Activated CD4-positive, CD25-positive, alpha-beta regulatory T cell treated with anti-CD3 and anti-CD28 coated beads, Interleukin-2, amount 50 U/mL, for 24 hours (primary cell): ENCODE data around the gene ZNF254.
"Not testable (repeated sequence)": the region's sequence is repeated elsewhere in the genome, so short reads cannot be mapped to it uniquely, and the experiment has no call there.

Experiments used
- ATAC-seq, 2 donors: fragments of 150-1000 bp; cut with Tn5 transposase; one replicate each; pipeline ENCODE4 v1.10.0; 2021; ENCODE audit warnings: mild to moderate bottlenecking in 1 of 2, moderate library complexity in 1 of 2

ZNF254 gene

DNA sequence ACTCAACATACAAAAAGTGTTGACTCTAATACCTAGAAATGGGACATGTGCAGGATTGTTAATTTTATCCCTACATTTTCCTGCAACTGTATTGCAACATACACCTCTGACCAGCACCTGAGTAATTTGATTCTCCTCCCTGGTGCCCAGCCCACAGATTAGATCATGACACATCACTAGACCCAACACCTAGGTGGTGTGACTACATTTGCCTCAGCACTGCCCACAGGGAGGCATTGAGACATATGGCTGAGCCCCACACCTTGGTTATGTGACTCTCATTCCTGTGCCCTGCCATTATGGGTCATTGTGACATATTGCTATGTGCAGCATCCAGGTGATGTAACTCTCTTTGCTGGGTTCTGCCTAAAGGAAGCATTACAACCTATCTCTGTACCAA lies 13.2 kb upstream of the ZNF254 start:
- ATAC-seq: peak in 1 of 2 donors; percentile 34

DNA sequence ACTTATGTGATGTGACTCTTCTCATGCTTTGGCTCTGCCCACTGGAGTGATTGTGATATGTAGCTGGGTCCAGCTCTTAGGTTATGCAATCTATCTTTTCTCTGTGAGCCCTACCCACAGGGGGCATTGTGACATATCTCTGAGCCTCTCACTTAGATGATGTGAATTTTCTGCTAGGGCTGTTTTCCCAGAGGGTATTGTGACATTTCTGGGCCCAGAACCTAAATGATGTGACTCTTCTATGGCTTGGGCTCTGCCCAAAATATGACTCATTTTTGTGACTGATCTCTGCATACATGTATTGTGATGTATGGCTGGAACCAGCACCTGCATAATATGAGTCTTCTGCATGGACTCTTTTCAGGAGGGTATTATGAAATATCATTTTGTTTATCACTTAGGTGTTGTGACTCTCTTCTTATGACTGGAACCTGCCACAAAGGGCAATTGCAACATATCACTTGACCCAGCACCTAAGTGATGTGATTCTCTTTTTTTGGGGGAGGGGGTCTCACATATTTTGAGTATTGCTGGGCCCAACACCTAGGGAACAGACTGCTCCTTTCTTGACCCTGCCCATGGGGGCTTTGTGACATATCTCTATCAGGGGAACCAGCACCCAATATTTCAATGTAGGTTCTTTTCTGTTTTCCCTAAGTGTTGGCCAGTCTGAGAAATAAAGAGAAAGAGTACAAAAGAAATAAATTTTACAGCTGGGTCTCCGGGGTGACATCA lies 12.1 kb upstream of the ZNF254 start:
- peak; percentile 66 to 71 for ATAC-seq

DNA sequence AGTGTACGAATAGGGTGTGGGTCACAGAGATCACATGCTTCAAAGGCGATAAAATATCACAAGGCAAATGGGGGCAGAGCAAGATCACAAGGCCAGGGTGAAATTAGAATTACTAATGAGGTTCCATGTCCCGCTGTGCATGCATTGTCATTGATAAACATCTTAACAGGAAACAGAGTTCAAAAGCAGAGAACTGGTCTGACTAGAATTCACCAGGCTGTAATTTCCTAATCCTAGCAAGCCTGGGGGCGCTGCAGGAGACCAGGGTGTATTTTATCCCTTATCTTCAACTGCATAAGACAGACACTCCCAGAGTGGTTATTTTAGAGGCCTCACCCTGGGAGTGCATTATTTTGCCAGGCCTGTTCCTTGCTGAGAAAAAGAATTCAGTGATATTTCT lies 11.5 kb upstream of the ZNF254 start:
- not testable (repeated sequence) for ATAC-seq

DNA sequence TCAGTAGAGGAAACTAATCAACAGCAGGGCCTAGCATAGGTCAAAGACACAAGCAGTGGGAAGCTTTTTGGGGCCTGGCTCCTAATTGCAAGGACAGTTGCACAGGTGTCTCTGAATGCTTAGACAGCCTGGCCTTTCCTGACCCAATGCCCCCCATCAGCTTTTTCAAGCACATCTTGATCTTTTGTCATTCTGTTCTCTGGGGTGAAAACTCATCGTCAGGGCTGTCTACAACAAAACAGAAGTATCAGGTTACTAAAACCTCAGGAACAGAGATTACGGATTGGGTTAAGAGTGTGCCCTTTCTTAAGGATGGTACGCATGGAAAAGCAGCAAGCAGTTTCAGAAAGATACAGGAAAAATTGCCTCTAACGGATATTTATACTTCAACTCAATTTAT lies 8.3 kb upstream of the ZNF254 start:
- ATAC-seq: no peak

DNA sequence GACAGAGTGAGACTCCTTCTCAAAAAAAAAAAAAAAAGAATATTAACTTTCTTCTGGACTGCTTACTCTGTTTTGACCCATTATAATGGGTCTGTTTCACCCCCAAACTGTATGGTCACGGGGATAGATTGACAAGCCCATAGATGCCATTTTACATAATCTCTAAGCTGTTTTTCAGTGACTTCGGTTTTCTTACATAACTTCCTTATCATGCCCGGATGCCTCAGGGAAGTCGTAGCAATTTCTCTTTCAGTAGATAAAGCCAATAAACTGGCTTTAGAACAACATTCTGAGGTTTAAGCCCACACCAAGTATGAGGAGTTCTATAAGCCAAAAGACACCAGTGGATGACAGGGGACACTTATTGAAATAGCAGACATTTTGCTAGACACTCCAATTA lies 5.9 kb upstream of the ZNF254 start:
- ATAC-seq: no peak

DNA sequence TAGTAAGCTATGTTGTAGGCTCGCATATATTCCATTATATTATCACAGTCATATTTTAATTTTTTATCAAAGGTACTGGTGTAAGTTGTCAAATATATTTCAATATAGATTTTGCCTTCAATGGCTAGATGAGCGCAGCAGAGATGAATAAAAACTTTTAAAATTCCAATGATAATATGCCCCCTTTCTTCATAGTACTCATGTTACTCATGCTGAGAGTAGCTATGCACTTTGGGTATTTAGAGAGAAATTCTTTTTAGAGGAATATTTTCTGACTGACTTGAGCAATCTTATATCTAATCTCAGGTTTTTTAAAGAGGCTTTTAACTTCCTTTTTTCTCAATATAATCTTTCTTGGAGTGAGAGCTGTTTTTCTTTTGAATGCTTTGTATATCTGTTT lies 11.4 kb downstream of the ZNF254 start:
- ATAC-seq: no peak

DNA sequence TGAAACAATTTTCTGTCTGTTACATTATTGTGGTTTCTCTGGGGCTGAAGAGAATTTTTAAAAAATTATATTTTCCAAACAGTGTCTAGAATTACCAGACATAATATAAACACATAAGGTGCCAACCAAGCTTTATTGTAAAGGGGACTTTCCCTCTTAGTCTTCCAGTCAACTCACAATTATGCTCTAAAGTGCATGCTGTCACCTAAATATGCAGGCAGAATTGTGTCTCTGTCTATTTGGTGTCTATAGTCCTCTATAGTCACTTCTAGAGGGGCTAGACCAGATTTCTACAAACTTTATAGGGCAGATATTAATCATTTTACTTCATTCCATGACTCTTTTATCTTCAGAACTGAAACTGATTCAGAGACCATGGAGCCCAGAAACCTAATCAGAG lies 12.8 kb downstream of the ZNF254 start:
- peak; percentile 71 to 84 for ATAC-seq

DNA sequence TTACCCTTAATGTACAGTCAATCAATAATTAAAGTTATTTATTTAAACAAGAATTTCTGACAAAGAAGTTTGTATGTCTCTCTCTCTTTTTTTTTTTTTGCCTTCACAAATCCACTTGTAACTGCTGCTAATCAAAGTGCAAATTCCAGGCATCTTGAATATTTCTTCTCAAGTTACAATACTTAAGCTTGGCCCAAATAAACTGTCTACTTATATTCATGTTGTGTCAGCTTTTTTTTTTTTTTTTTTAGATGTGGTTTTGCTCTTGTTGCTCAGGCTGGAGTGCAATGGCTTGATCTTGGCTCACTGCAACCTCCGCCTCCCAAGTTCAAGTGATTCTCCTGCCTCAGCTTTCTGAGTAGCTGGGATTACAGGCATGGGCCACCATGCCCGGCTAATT lies 13.6 kb downstream of the ZNF254 start:
- not testable (repeated sequence) for ATAC-seq

DNA sequence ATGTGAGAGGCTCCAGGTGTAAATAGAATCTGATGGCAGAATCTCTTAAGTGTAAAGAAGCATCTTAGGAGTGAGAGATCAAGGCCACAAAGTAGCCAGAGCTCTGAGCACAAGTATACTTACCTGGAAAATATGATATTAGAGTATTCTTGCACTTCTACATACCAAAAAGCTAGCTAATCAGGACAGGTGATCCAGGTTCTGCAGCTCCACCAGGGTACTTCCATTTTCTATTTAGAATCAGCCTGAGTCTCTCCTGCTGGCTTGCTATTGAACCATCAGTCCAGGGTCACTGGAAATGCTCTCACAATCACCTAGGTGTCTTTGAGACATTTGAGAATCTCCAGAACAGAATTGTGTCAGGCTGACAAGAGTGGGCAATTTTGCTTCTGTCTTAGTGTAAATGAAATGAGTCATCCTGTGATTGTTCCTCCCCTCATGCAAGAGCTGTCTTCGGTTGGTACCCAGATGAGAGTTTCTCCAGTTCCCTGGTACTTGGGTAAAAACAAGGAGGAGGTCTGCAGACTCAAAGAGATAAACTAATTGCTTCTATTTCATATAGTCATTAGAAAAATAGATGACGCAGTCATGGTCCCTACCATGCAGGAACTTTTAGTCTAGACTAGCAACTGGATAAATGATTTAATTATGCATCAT lies 14.6 kb downstream of the ZNF254 start:
- ATAC-seq: no peak

DNA sequence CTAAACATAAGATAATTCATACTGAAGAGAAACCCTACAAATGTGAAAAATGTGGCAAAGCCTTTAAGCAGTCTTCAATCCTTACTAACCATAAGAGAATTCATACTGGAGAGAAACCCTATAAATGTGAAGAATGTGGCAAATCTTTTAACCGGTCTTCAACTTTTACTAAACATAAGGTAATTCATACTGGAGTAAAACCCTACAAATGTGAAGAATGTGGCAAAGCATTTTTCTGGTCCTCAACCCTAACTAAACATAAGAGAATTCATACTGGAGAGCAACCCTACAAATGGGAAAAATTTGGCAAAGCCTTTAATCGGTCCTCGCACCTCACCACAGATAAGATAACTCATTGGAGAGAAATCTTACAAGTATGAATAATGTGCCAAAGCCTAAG lies 40.6 kb downstream of the ZNF254 start:
- ATAC-seq: no peak

DNA sequence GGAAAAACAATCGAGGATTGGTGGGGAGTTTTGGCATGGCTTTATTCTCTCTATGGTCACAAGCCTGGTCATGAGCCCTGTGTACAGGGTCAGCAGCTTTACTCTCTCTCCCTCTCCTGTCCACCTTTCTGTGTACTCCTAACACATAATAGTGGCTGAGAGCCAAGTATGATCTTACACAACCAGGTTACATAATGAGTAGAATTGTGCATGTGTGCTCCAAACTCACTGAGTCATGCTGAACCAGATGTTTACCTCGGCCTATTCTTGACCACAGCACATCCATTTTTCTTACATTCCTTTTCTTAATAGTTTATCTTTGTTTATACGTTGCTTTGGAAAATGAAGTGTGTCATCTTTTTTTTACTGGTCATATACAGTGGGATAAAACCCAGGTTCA lies 53.1 kb downstream of the ZNF254 start:
- no peak for ATAC-seq

DNA sequence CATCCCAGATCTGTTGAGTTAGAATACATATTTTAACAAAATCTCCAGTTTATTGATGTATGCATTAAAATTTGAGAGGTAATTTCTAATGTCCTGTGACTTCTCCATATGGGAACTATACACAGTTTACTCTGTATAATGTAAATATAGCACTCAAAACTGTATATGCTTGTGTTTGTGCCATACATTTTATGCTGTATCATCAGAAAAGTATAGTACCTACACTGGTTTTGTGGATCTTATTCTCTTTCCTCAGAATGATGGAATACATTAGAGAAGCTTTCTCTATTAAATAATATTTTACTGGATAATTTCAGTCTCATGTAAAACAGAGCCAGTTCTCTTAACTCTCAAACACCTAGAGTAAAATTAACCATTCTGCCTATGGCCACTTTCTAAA lies 53.6 kb downstream of the ZNF254 start:
- no peak for ATAC-seq

DNA sequence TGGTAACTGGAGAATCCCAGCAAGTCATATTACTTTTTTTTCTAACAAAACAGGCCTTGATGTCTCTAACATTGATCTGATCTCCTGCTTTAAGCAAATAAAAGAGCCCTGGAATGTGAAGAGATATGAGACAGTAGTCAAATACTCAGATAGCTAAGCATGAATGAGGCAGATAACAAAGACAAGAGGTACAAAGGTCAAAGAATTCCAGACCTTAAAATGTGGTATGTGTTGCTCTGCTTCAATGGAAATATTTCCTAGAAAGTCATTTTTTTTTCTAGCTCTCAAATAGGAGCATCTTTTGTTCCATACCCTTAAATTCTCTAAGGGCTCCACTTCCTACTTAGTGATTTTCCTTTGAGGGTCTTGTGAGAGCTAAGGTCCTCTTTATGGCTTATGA lies 54.6 kb downstream of the ZNF254 start:
- ATAC-seq: no peak

DNA sequence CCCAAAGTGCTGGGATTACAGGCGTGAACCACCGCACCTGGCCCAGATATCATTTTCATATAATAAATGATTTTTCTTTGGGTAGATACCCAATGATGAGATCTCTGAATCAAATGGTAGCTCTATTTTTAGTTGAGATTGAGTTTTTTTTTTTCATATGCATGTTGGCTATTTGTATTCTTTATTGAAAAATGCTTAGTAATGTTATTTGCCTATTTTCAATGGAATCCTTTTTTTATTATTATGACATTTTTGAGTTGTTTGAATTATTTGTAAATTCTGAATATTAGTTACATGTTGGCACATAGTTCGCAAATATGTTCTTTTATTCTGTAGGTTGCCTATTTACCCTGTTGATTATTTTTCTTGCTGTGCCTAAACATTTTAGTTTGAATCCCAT lies 55.8 kb downstream of the ZNF254 start:
- no peak for ATAC-seq

DNA sequence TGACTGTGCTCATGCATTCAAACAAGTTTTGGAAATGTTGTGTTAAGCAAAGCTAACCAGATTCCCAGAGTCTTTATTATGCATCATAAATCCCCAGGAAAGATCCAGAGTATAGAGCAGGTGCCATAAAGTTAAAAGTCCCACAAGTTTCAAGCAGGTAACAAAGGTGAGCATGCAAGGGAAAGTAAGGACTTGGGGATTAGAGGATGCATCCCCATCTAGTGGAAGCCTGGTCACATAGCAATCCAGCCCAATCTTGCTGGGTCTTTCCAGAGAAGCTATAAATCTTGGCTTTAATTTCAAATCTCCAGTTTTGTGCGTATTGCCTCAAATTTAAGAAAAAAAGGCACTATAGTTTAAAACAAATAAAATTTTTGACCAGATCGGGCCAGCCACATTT lies 72.7 kb downstream of the ZNF254 start:
- ATAC-seq: no peak

DNA sequence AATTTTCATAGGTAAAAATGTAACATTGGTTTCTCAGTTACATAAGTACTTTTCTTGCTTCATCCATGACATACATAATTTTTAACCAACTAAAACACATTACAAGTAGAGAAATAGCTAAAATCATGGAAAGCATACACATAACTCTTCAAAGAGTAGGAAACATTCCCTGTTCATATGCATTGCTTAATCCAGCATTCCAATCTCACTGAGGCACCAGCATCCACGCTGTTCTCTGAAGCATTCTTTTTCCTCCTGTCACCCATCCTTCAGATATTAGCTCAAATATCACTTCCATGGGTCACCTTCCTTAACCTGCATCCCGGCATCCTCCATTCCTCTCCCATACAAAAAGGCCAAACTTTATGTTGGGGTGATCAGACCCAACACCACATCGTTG lies 79.1 kb downstream of the ZNF254 start:
- ATAC-seq: no peak

DNA sequence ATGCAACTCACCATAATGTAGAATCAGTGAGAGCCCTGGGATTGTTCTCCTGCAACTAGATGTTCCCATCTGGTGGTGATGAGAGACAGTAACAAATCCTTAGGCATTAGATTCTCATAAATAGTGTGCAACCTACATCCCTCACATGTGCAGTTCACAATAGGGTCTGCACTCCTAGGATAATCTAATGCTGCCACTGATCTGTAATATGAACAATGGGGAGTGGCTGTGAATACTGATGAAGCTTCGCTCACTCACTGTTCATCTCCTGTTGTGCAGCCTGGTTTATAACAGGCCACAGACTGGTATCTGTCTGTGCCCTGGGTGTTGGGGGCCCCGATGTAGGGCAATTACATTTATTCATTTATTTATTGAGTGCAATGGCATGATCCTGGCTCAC lies 86.9 kb downstream of the ZNF254 start:
- ATAC-seq: no peak

DNA sequence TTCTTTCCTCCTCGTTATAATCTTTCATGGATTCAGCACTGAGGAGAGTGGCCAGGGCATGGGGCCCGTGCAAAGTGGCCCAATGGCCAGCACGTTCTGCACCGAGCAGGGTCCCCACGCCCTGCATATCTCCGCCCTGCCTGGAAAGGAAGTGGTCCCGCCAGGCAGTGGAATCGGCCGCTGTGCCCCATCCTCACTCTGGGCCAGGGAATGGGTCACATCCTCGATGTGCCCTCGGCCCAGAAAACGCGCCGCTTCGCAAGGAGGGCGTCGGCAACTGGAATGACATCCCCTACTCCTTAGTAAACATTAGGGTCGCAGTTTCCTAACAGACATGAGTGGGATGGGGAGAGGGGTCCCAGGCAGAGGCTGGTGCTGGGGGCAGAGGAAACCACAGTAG lies 90.7 kb downstream of the ZNF254 start:
- no peak for ATAC-seq

DNA sequence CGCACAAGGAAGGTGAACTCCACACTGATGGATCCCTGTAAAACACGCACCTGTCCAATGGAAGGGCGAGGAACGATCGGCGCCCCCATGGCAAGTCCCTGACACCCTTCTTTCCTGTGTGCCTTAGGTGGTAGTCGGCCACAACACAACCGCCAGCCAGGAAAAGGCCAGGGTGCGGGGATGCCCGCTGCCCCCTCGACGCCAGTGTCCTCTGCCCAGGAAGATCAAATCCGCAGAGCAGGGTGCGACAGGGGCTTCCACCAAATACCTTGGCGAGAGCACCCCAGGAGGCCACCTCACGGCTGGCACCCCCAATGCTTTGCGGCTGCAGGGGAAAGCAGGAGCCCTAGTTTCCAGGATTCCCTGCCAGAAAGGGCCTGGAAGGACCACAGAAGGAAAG lies 91.2 kb downstream of the ZNF254 start:
- no peak for ATAC-seq
